Liver (tissue), 2 donors: ENCODE results near the gene SLC2A6.

Experiments
- CTCF ChIP-seq: fragments of 150-350 bp; IDR thresholded peaks from 2 replicates; pipeline ENCODE4 v1.5.1; 2017; ENCODE audit warnings: improper control_type of control experiment, low read depth, low read length; ENCODE audit not compliant: missing input control
- MAX ChIP-seq: IDR thresholded peaks from 2 replicates; pipeline ENCODE4 v1.6.1; 2016; ENCODE audit warnings: antibody characterized with exemption
- donor health status: healthy.

GRCh38 chr9:133521122-133522072 lies 42.5 kb upstream of the SLC2A6 start:
- no peak for TF ChIP-seq MAX
- no peak for TF ChIP-seq CTCF
